ENCODE results near the gene NUCKS1.

GRCh38 chr1:205748403-205749233, 1.4 kb downstream of the NUCKS1 start:
- TF ChIP-seq, protein P1, sequence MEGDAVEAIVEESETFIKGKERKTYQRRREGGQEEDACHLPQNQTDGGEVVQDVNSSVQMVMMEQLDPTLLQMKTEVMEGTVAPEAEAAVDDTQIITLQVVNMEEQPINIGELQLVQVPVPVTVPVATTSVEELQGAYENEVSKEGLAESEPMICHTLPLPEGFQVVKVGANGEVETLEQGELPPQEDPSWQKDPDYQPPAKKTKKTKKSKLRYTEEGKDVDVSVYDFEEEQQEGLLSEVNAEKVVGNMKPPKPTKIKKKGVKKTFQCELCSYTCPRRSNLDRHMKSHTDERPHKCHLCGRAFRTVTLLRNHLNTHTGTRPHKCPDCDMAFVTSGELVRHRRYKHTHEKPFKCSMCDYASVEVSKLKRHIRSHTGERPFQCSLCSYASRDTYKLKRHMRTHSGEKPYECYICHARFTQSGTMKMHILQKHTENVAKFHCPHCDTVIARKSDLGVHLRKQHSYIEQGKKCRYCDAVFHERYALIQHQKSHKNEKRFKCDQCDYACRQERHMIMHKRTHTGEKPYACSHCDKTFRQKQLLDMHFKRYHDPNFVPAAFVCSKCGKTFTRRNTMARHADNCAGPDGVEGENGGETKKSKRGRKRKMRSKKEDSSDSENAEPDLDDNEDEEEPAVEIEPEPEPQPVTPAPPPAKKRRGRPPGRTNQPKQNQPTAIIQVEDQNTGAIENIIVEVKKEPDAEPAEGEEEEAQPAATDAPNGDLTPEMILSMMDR (IDR thresholded peaks at IDR 0.05): no peak
- TF ChIP-seq TCF7L2 (IDR thresholded peaks at IDR 0.05; ENCODE audit: low read depth, low read length): no peak
